A673 (cell line): Measurements from ENCODE around the gene GALNT10. TPM values are rescaled to one million over a fixed set of nuclear protein-coding genes. Genes with fewer than 3 reads are reported as not detected.
A peak's percentile ranks its signal among the peaks of the same experiment; 100 is the strongest.

Source experiments
- BruUV-seq: library from RNA; stranded (reverse); fragments of 400-500 nt; replicated peaks from 2 replicates; lab custom pipeline; 2021; lab: Mats Ljungman, UMichigan
- CTCF ChIA-PET: fragments of 300-600 bp; sonication (Branson Sonifier 250); formaldehyde crosslinking; loops from one replicate; lab custom pipeline; 2022; ENCODE audit warnings: antibody characterized with exemption; lab: Charles Lee
- POLR2A ChIA-PET: fragments of 300-600 bp; sonication (Branson Sonifier 250); formaldehyde crosslinking; loops from one replicate; lab custom pipeline; 2022; ENCODE audit warnings: antibody characterized with exemption; ENCODE audit not compliant: low non-redundant PET; lab: Charles Lee
- DNase-seq: peaks from one replicate; pipeline ENCODE4 v3.0.0-alpha.2; 2015; ENCODE audit warnings: low spot score
- H3K27ac ChIP-seq: fragments of 200-600 bp; sonication (generic); 2 replicates; pipeline ENCODE4 v1.5.1; 2016; ENCODE audit warnings: mixed run types, low read depth, mild to moderate bottlenecking, mixed read lengths, antibody characterized with exemption, low read length; ENCODE audit not compliant: poor library complexity, severe bottlenecking
- H3K27me3 ChIP-seq: fragments of 200-600 bp; sonication (generic); replicated peaks from 2 replicates; pipeline ENCODE4 v1.6.1; 2017; ENCODE audit warnings: mixed run types, low read depth, mild to moderate bottlenecking, mixed read lengths, antibody characterized with exemption, low read length; ENCODE audit not compliant: insufficient read depth, poor library complexity
- H3K36me3 ChIP-seq: fragments of 200-600 bp; sonication (generic); 2 replicates; pipeline ENCODE4 v1.6.1; 2016; ENCODE audit warnings: mixed run types, mild to moderate bottlenecking, mixed read lengths, antibody characterized with exemption, low read length; ENCODE audit not compliant: insufficient read depth, poor library complexity, severe bottlenecking
- H3K4me1 ChIP-seq: fragments of 200-600 bp; sonication (generic); 2 replicates; pipeline ENCODE4 v1.6.1; 2017; ENCODE audit warnings: mixed run types, mild to moderate bottlenecking, mixed read lengths, antibody characterized with exemption, low read length; ENCODE audit not compliant: insufficient read depth, poor library complexity, severe bottlenecking
- H3K4me3 ChIP-seq: fragments of 200-600 bp; sonication (generic); 2 replicates; pipeline ENCODE4 v1.5.1; 2016; ENCODE audit warnings: low read depth, mixed run types, mild to moderate bottlenecking, mixed read lengths, low read length; ENCODE audit not compliant: poor library complexity, severe bottlenecking
- H3K9me3 ChIP-seq: fragments of 200-600 bp; sonication (generic); 2 replicates; pipeline ENCODE4 v1.6.1; 2016; ENCODE audit warnings: mixed run types, low read depth, mild to moderate bottlenecking, mixed read lengths, antibody characterized with exemption, low read length; ENCODE audit not compliant: poor library complexity, severe bottlenecking
- CTCF ChIP-seq: fragments of 300-800, 200-600 bp; sonication (generic); conservative IDR thresholded peaks from 2 replicates; pipeline ENCODE4 v1.5.1; 2017; ENCODE audit warnings: low read depth, mild to moderate bottlenecking, antibody characterized with exemption, low read length, moderate library complexity, mixed read lengths
- EZH2 ChIP-seq: fragments of 200-600 bp; sonication (generic); IDR thresholded peaks from 2 replicates; pipeline ENCODE4 v1.6.1; 2017; ENCODE audit warnings: borderline replicate concordance, low read depth, mild to moderate bottlenecking, mixed read lengths, antibody characterized with exemption, low read length; ENCODE audit not compliant: poor library complexity, severe bottlenecking
- intact Hi-C: fragments of 100-400 bp; cut with micrococcal nuclease; formaldehyde crosslinking; loops from one replicate; pipeline ENCODE4 v1.10.0; 2022; ENCODE audit not compliant: unreplicated experiment
- total RNA-seq: library from RNA; stranded (reverse); gene quantifications from 2 replicates; pipeline ENCODE4 v1.2.3, GENCODE V29; 2021

The GALNT10 gene
- total RNA-seq, 1 experiment from 2014 or later, result 17.9 TPM

- POLR2A ChIA-PET, result no interaction called here
Measured at GRCh38 chr5:154157483-154158378, 32.8 kb upstream of the GALNT10 start.

GRCh38 chr5:154158379-154158737 lies 32.2 kb upstream of the GALNT10 start:
- CTCF ChIA-PET, result no interaction called here
- Histone ChIP-seq H3K36me3 (no peaks in the 10 kb centered on the region), H3K9me3 (no peaks in the 10 kb centered on the region), H3K4me1 (peaks cover 14% of the 10 kb centered on the region), H3K27ac (no peak overlapping the region), H3K27me3 (no peaks in the 10 kb centered on the region), H3K4me3 (no peak overlapping the region)
- TF ChIP-seq EZH2 (no peak), CTCF (no peak)
- no TSS peak for BruUV-seq
- intact Hi-C loops, result no loop called here
- DNase-seq, result no peak
- POLR2A ChIA-PET, result no interaction called here

More at GRCh38 chr5:154157483-154158378, 32.8 kb upstream of the GALNT10 start:
- Histone ChIP-seq H3K9me3 (no peaks in the 10 kb centered on the region), H3K4me3 (no peak overlapping the region), H3K27me3 (no peaks in the 10 kb centered on the region), H3K27ac (no peak overlapping the region), H3K4me1 (peaks cover 8% of the 10 kb centered on the region), H3K36me3 (no peaks in the 10 kb centered on the region)
- no TSS peak for BruUV-seq
- intact Hi-C loops, result no loop called here
- DNase-seq, result no peak
- TF ChIP-seq EZH2, result no peak
- TF ChIP-seq CTCF, result peak; percentile 60
- CTCF ChIA-PET, result no interaction called here

DNA sequence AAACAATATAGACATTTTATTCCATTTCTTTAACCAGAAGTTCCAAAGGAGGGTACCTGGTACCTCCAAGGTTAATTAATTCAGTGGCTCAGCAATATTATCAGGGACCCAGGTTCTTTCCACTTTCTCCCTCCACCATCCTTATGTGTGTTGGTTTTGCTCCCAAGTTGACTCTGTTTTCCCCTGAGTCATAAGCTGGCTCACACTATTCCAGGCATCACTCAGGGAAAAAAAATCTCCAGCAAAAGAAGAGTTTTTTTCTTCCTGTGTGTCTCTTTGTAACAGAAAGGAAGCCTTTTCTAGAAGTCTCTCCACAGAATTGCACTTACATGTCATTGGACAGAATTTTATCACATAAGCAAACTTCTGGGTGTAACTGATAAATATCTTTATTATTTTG lies 31.2 kb upstream of the GALNT10 start:
- CTCF ChIA-PET, result no interaction called here
- TF ChIP-seq EZH2, result no peak
- TF ChIP-seq CTCF, result no peak
- BruUV-seq, result no TSS peak
- Histone ChIP-seq H3K27ac (no peak overlapping the region), H3K4me3 (no peak overlapping the region), H3K9me3 (no peaks in the 10 kb centered on the region), H3K4me1 (peaks cover 22% of the 10 kb centered on the region), H3K27me3 (no peaks in the 10 kb centered on the region), H3K36me3 (no peaks in the 10 kb centered on the region)
- DNase-seq, result no peak
- POLR2A ChIA-PET, result no interaction called here
- intact Hi-C loops, result no loop called here
